Activated naive CD4-positive, alpha-beta T cell treated with anti-CD3 and anti-CD28 coated beads, Interleukin-2, amount 50 U/mL, for 72 hours (primary cell): ENCODE data around the gene PROCR. TPM values are rescaled to one million over a fixed set of nuclear protein-coding genes. Genes with fewer than 3 reads are reported as not detected.
A peak's percentile ranks its signal among the peaks of the same experiment; 100 is the strongest.
"Not testable (repeated sequence)": the region's sequence is repeated elsewhere in the genome, so short reads cannot be mapped to it uniquely, and the experiment has no call there.

Source experiments
- ATAC-seq, 2 donors: fragments of 150-1000 bp; cut with Tn5 transposase; 2 replicates each; pipeline ENCODE4 v1.10.0; 2021; ENCODE audit warnings: mild to moderate bottlenecking in 2 of 2, moderate library complexity in 2 of 2
- DNase-seq, 2 donors: peaks; one replicate each; pipeline ENCODE4 v3.0.0; 2021 to 2022; ENCODE audit warnings: low spot score in 2 of 2
- H3K27ac Mint-ChIP-seq, 2 donors: one replicate each; pipeline ENCODE4 v1.8.0; 2022; ENCODE audit warnings: mild to moderate bottlenecking in 2 of 2, mixed read lengths in 2 of 2
- H3K36me3 Mint-ChIP-seq, 2 donors: one replicate each; pipeline ENCODE4 v1.8.0; 2022; ENCODE audit warnings: mixed read lengths in 2 of 2
- H3K9me3 Mint-ChIP-seq, 2 donors: one replicate each; pipeline ENCODE4 v1.8.0; 2022; ENCODE audit warnings: mixed read lengths in 2 of 2
- total RNA-seq, 2 donors: library from RNA; stranded (reverse); gene quantifications; one replicate each; pipeline ENCODE4 v1.2.3, GENCODE V29; 2022

The PROCR gene
- total RNA-seq, 2 donors from 2014 or later: 2.3 to 3.1 TPM

- DNase-seq (no peak), ATAC-seq (no peak)
- Mint-ChIP-seq H3K9me3 (no peaks in the 10 kb centered on the region), H3K36me3 (peaks cover 15 to 23% of the 10 kb centered on the region in 2 donors), H3K27ac (no peak overlapping the region)
Observed at GRCh38 chr20:35150846-35151579, 20.9 kb upstream of the PROCR start.

- Mint-ChIP-seq H3K27ac (no peak overlapping the region), H3K36me3 (peaks cover 12 to 16% of the 10 kb centered on the region in 2 donors), H3K9me3 (no peaks in the 10 kb centered on the region)
- no peak for ATAC-seq
- DNase-seq: no peak
Observed at GRCh38 chr20:35151736-35152135, 20.1 kb upstream of the PROCR start.

- no peak overlapping the region for H3K27ac Mint-ChIP-seq
- no peak for DNase-seq
- no peak for ATAC-seq
- no peaks in the 10 kb centered on the region for H3K9me3 Mint-ChIP-seq
- H3K36me3 Mint-ChIP-seq: no peaks in the 10 kb centered on the region
Observed at GRCh38 chr20:35155936-35156335, 15.9 kb upstream of the PROCR start.

GRCh38 chr20:35156978-35157377 lies 14.9 kb upstream of the PROCR start:
- ATAC-seq: no peak
- no peaks in the 10 kb centered on the region for H3K9me3 Mint-ChIP-seq

GRCh38 chr20:35160341-35160740 lies 11.5 kb upstream of the PROCR start:
- Mint-ChIP-seq H3K36me3 (peaks cover 0 to 11% of the 10 kb centered on the region in 2 donors), H3K27ac (peak overlapping the region in 1 of 2 donors; percentile 79)
- not testable (repeated sequence) for DNase-seq, H3K9me3 Mint-ChIP-seq, ATAC-seq

More at GRCh38 chr20:35156978-35157377, 14.9 kb upstream of the PROCR start:
- Mint-ChIP-seq H3K36me3 (peaks cover 0 to under 1% of the 10 kb centered on the region in 2 donors), H3K27ac (no peak overlapping the region)
- no peak for DNase-seq

- peaks cover 0 to 11% of the 10 kb centered on the region in 2 donors for H3K36me3 Mint-ChIP-seq
- not testable (repeated sequence) for DNase-seq
Observed at GRCh38 chr20:35164531-35164930, 7.3 kb upstream of the PROCR start.

GRCh38 chr20:35165221-35166185 lies 6.4 kb upstream of the PROCR start:
- DNase-seq: no peak
- Mint-ChIP-seq H3K9me3 (peaks cover 0 to 5% of the 10 kb centered on the region in 2 donors), H3K36me3 (peaks cover 0 to 11% of the 10 kb centered on the region in 2 donors), H3K27ac (no peak overlapping the region)
- ATAC-seq: no peak

More at GRCh38 chr20:35164531-35164930, 7.3 kb upstream of the PROCR start:
- H3K27ac Mint-ChIP-seq, H3K9me3 Mint-ChIP-seq, ATAC-seq: not testable (repeated sequence)

- DNase-seq (no peak), ATAC-seq (no peak)
- peaks cover 0 to 11% of the 10 kb centered on the region in 2 donors for H3K36me3 Mint-ChIP-seq
- H3K27ac Mint-ChIP-seq: no peak overlapping the region
- H3K9me3 Mint-ChIP-seq: peaks cover 0 to 5% of the 10 kb centered on the region in 2 donors
Observed at GRCh38 chr20:35166242-35166830, 5.5 kb upstream of the PROCR start.

GRCh38 chr20:35167787-35168186 lies 4.1 kb upstream of the PROCR start:
- DNase-seq: no peak
- Mint-ChIP-seq H3K27ac (no peak overlapping the region), H3K9me3 (peaks cover 0 to 3% of the 10 kb centered on the region in 2 donors), H3K36me3 (peaks cover 0 to 3% of the 10 kb centered on the region in 2 donors)
- no peak for ATAC-seq

- not testable (repeated sequence) for ATAC-seq
Observed at GRCh38 chr20:35168701-35169409, 3.0 kb upstream of the PROCR start.

GRCh38 chr20:35171438-35171752 lies 477 bp upstream of the PROCR start:
- no peak for ATAC-seq
- Mint-ChIP-seq H3K27ac (peak overlapping the region in 1 of 2 donors; percentile 70), H3K36me3 (no peaks in the 10 kb centered on the region), H3K9me3 (no peaks in the 10 kb centered on the region)
- no peak for DNase-seq

More at GRCh38 chr20:35168701-35169409, 3.0 kb upstream of the PROCR start:
- H3K27ac Mint-ChIP-seq, H3K36me3 Mint-ChIP-seq, DNase-seq, H3K9me3 Mint-ChIP-seq: not testable (repeated sequence)

- Mint-ChIP-seq H3K36me3 (no peaks in the 10 kb centered on the region), H3K9me3 (no peaks in the 10 kb centered on the region), H3K27ac (peak overlapping the region in 1 of 2 donors; percentile 70)
- ATAC-seq (no peak), DNase-seq (no peak)
Observed at GRCh38 chr20:35172434-35172806, 548 bp downstream of the PROCR start.

- ATAC-seq (no peak), DNase-seq (no peak)
- H3K36me3 Mint-ChIP-seq: no peaks in the 10 kb centered on the region
- H3K27ac Mint-ChIP-seq: no peak overlapping the region
- H3K9me3 Mint-ChIP-seq: no peaks in the 10 kb centered on the region
Observed at GRCh38 chr20:35173576-35174192, 1.8 kb downstream of the PROCR start.

GRCh38 chr20:35174458-35175216 lies 2.8 kb downstream of the PROCR start:
- Mint-ChIP-seq H3K9me3 (no peaks in the 10 kb centered on the region), H3K27ac (no peak overlapping the region), H3K36me3 (no peaks in the 10 kb centered on the region)
- DNase-seq: no peak
- ATAC-seq: no peak

GRCh38 chr20:35176132-35176531 lies 4.3 kb downstream of the PROCR start:
- Mint-ChIP-seq H3K36me3 (no peaks in the 10 kb centered on the region), H3K9me3 (no peaks in the 10 kb centered on the region), H3K27ac (no peak overlapping the region)
- DNase-seq (no peak), ATAC-seq (no peak)
